A549 (cell line): Measurements from ENCODE around the gene MYH7B. TPM values are rescaled to one million over a fixed set of nuclear protein-coding genes. Genes with fewer than 3 reads are reported as not detected.

Source experiments
- ATAC-seq, 2 experiments: fragments of 200-7000 bp in 1 of 2; fragments of >200 bp in 1 of 2; cut with Nextera tagmentation in 1 of 2; cut with Tn5 transposase in 1 of 2; 3 replicates each; pipeline versions ENCODE4 v1.8.0 to v1.9.1; 2018 to 2020; ENCODE audit warnings: mild to moderate bottlenecking in 1 of 2, moderate library complexity in 1 of 2
- CTCF ChIA-PET: fragments of 300-600 bp; sonication (Branson Sonifier 250); formaldehyde crosslinking; extraction: SDS; loops from one replicate; lab custom pipeline; 2021; ENCODE audit warnings: antibody characterized with exemption, inconsistent platforms; lab: Yijun Ruan, JAX
- POLR2A ChIA-PET: fragments of 350-600 bp; formaldehyde crosslinking; extraction: SDS; loops from one replicate; lab custom pipeline; 2021; ENCODE audit warnings: antibody characterized with exemption, inconsistent platforms; lab: Yijun Ruan, JAX
- DNase-seq, 2 experiments: peaks; one replicate each; pipeline versions ENCODE4 v3.0.0 to v3.0.0-alpha.2; 2011 to 2016; ENCODE audit warnings: low read depth in 1 of 2, low spot score in 1 of 2
- FAIRE-seq: peaks from 2 replicates; lab custom pipeline; 2011; peaks lifted over from hg19 to GRCh38; lab: Jason Lieb, UNC
- H3K27ac ChIP-seq, 2 experiments: fragments of >200 bp; sonication (Bioruptor Twin); formaldehyde crosslinking; 3 replicates each; pipeline ENCODE4 v1.5.1; 2016 to 2017
- H3K4me1 ChIP-seq: fragments of >200 bp; sonication (Bioruptor Twin); formaldehyde crosslinking; 3 replicates; pipeline ENCODE4 v1.6.1; 2016
- H3K4me2 ChIP-seq: fragments of >200 bp; sonication (Bioruptor Twin); formaldehyde crosslinking; 3 replicates; pipeline ENCODE4 v1.6.1; 2016
- H3K4me3 ChIP-seq: fragments of >200 bp; sonication (Bioruptor Twin); formaldehyde crosslinking; 3 replicates; pipeline ENCODE4 v1.5.1; 2016
- H3K9me3 ChIP-seq: fragments of >200 bp; sonication (Bioruptor Twin); formaldehyde crosslinking; 3 replicates; pipeline ENCODE4 v1.6.1; 2016
- CBX2 ChIP-seq: fragments of 200-600 bp; sonication (generic); IDR thresholded peaks from 2 replicates; pipeline ENCODE4 v1.6.1; 2016; ENCODE audit warnings: low read depth, mild to moderate bottlenecking, borderline replicate concordance
- CEBPB ChIP-seq, 2 experiments: fragments of >200 bp in 1 of 2; sonication (Bioruptor Twin) in 1 of 2; formaldehyde crosslinking in 1 of 2; IDR thresholded peaks; 2 replicates each; pipeline ENCODE4 v1.6.1; 2012 to 2016
- CTCF ChIP-seq: fragments of >200 bp; sonication (Bioruptor Twin); formaldehyde crosslinking; IDR thresholded peaks from 3 replicates; pipeline ENCODE4 v1.5.1; 2016
- EHF ChIP-seq: fragments of 250-450 bp; sonication (Bioruptor Pico); IDR thresholded peaks from 2 replicates; pipeline ENCODE4 v1.5.0; 2020; ENCODE audit warnings: mild to moderate bottlenecking
- ESRRA ChIP-seq: fragments of 150-350 bp; IDR thresholded peaks from 2 replicates; pipeline ENCODE4 v1.6.1; 2014; ENCODE audit warnings: mild to moderate bottlenecking, low read length, borderline replicate concordance
- GATA3 ChIP-seq: IDR thresholded peaks from 2 replicates; pipeline ENCODE4 v1.6.1; 2012; ENCODE audit warnings: borderline replicate concordance
- HEYL ChIP-seq: fragments of 250-450 bp; sonication (Bioruptor Pico); IDR thresholded peaks from 2 replicates; pipeline ENCODE4 v1.8.0; 2021; ENCODE audit warnings: mild to moderate bottlenecking, moderate library complexity
- HOXB13 ChIP-seq: fragments of 250-450 bp; sonication (Bioruptor Pico); IDR thresholded peaks from 2 replicates; pipeline ENCODE4 v1.5.0; 2020; ENCODE audit warnings: low read depth, mild to moderate bottlenecking, moderate library complexity
- HOXB5 ChIP-seq: fragments of 250-450 bp; sonication (Bioruptor Pico); IDR thresholded peaks from 2 replicates; pipeline ENCODE4 v1.5.0; 2020; ENCODE audit warnings: mild to moderate bottlenecking, moderate library complexity
- KDM1A ChIP-seq: fragments of 200-600 bp; sonication (generic); IDR thresholded peaks from 2 replicates; pipeline ENCODE4 v1.6.1; 2016; ENCODE audit warnings: low read depth, mild to moderate bottlenecking
- KDM5A ChIP-seq: fragments of 200-600 bp; sonication (generic); IDR thresholded peaks from 2 replicates; pipeline ENCODE4 v1.6.1; 2016; ENCODE audit warnings: antibody characterized with exemption, mild to moderate bottlenecking
- NFE2L2 ChIP-seq: fragments of 150-350 bp; conservative IDR thresholded peaks from 2 replicates; pipeline ENCODE4 v1.6.1; 2014; ENCODE audit warnings: low read length
- NPAS2 ChIP-seq: fragments of 250-450 bp; sonication (Bioruptor Pico); IDR thresholded peaks from 2 replicates; pipeline ENCODE4 v1.8.0; 2022; ENCODE audit warnings: mild to moderate bottlenecking, moderate library complexity, borderline replicate concordance
- PBX3 ChIP-seq: IDR thresholded peaks from 2 replicates; pipeline ENCODE4 v1.6.1; 2012
- POLR2A ChIP-seq: IDR thresholded peaks from 2 replicates; pipeline ENCODE4 v1.6.1; 2012; ENCODE audit warnings: mild to moderate bottlenecking, low read length
- RARB ChIP-seq: fragments of 250-450 bp; sonication (Bioruptor Pico); IDR thresholded peaks from 2 replicates; pipeline ENCODE4 v1.8.0; 2021; ENCODE audit warnings: mild to moderate bottlenecking, moderate library complexity
- RNF2 ChIP-seq: fragments of 200-600 bp; sonication (generic); IDR thresholded peaks from 2 replicates; pipeline ENCODE4 v1.6.1; 2016; ENCODE audit warnings: low read depth, mild to moderate bottlenecking, antibody characterized with exemption, moderate library complexity, borderline replicate concordance
- SREBF2 ChIP-seq: fragments of 450-650 bp; IDR thresholded peaks from 2 replicates; pipeline ENCODE4 v1.6.1; 2014; ENCODE audit warnings: mild to moderate bottlenecking, moderate library complexity
- USF2 ChIP-seq: fragments of 450-650 bp; IDR thresholded peaks from 2 replicates; pipeline ENCODE4 v1.6.1; 2014; ENCODE audit warnings: antibody characterized with exemption
- ZSCAN20 ChIP-seq: fragments of 250-450 bp; sonication (Bioruptor Pico); IDR thresholded peaks from 2 replicates; pipeline ENCODE4 v1.8.0; 2022; ENCODE audit warnings: mild to moderate bottlenecking, moderate library complexity
- WGBS: methylation state at CpG from one replicate; pipeline ENCODE4 v1.1.6; 2017; ENCODE audit errors: missing lambda C conversion rate; 5-methylcytosine and 5-hydroxymethylcytosine counted together
- polyA plus RNA-seq, 4 experiments: library from polyadenylated mRNA; depleted of rRNA in 3 of 4; stranded (reverse); fragments of >200 nt; fragmentation: RNase III in 1 of 4; extraction: RNeasy Plus Mini Kit Qiagen cat#74134 plus additional on column Dnase treatment in 1 of 4; gene quantifications; 2 replicates in 3 of 4; 3 replicates in 1 of 4; pipeline ENCODE4 v1.2.3, GENCODE V29; 2011 to 2017
- TF ChIP-seq, protein P1 (sequence below): IDR thresholded peaks from 2 replicates; pipeline ENCODE4 v1.6.1; 2012
- TF ChIP-seq, protein P2 (sequence below): fragments of 250-450 bp; sonication (Bioruptor Pico); IDR thresholded peaks from 2 replicates; pipeline ENCODE4 v1.5.0; 2021; ENCODE audit warnings: mild to moderate bottlenecking, moderate library complexity, borderline replicate concordance

The MYH7B gene
- polyA plus RNA-seq, 2 of the 4 experiments (the other 2 are of a cell fraction): 0.03 to 0.23 TPM

- Histone ChIP-seq H3K4me2 (no peak overlapping the region), H3K4me1 (no peaks in the 10 kb centered on the region), H3K9me3 (no peaks in the 10 kb centered on the region), H3K4me3 (no peak overlapping the region), H3K27ac (no peak overlapping the region)
- ChIA-PET CTCF (interaction anchor here (0.9 to 3.9 kb wide), 3 partner anchors 12 to 112 kb away, joined by 3 to 19 read pairs (median 16); partner anchors contain the start of genes GGT7, GSS and MYH7B), POLR2A (interaction anchor here (0.5 kb wide), 1 partner anchor 118 kb away, joined by 3 read pairs; no protein-coding TSS in a partner anchor)
- TF ChIP-seq EHF (no peak), CBX2 (no peak), RNF2 (no peak), GATA3 (no peak), ZSCAN20 (no peak), SREBF2 (no peak), NFE2L2 (no peak), PBX3 (no peak), CTCF (no peak), HEYL (no peak), KDM5A (no peak), ESRRA (no peak), HOXB5 (no peak), HOXB13 (CRISPR knock-in tag) (no peak), CEBPB (IDR thresholded peaks at IDR 0.05) (no peak), USF2 (no peak), RARB (no peak), POLR2A (no peak)
- TF ChIP-seq, protein P1, sequence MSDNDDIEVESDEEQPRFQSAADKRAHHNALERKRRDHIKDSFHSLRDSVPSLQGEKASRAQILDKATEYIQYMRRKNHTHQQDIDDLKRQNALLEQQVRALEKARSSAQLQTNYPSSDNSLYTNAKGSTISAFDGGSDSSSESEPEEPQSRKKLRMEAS: no peak
- 66% methylated on average over 7 of the region's 7 CpGs for WGBS
- ATAC-seq (no peak), FAIRE-seq (no peak), DNase-seq (no peak)
Observed at GRCh38 chr20:34968042-34968775, 12.5 kb downstream of the MYH7B start.

DNA sequence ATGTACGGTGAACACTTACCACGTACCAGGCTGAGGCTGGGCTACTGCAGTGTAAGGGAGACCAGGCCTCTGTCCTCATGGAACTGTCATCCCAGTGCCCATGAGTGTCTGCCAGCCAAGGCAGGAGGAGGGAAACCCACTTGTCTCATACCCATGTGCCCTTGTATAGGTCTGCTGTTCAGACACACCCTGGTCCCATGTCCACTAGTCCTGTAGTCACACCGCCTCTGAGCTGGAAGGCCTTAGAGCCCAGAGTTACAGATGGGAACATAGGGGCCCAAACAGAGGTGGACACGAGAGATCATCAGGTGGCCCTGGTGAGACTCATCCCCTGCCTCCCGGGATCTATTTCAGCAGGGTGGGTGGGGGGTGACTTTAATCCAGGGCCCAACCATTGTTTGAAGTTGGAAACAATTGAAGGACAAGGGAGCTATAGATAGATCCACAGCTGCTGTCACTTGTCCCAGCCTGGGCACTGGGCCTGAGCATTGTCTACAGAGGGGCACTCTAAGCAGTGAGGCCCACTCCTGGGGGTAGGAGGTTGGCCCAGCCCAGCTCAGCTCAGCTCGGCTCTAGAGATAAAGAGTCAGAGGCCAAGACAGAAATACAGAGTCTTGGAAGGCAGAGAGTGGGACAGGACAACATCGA, 14.6 kb downstream of the MYH7B start:
- CTCF ChIA-PET: interaction anchor here (0.6 to 1.4 kb wide), 5 partner anchors 14 to 478 kb away, joined by 3 to 5 read pairs (median 4); partner anchors contain the start of gene GGT7
- POLR2A ChIA-PET: interaction anchor here (1.4 kb wide), 1 partner anchor 14 kb away, joined by 3 read pairs; no protein-coding TSS in a partner anchor
- ATAC-seq: no peak

More for the DNA sequence above, 14.6 kb downstream of the MYH7B start:
- no peaks in the 10 kb centered on the region for H3K4me1 ChIP-seq
- TF ChIP-seq, protein P2, sequence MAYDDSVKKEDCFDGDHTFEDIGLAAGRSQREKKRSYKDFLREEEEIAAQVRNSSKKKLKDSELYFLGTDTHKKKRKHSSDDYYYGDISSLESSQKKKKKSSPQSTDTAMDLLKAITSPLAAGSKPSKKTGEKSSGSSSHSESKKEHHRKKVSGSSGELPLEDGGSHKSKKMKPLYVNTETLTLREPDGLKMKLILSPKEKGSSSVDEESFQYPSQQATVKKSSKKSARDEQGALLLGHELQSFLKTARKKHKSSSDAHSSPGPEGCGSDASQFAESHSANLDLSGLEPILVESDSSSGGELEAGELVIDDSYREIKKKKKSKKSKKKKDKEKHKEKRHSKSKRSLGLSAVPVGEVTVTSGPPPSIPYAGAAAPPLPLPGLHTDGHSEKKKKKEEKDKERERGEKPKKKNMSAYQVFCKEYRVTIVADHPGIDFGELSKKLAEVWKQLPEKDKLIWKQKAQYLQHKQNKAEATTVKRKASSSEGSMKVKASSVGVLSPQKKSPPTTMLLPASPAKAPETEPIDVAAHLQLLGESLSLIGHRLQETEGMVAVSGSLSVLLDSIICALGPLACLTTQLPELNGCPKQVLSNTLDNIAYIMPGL (CRISPR knock-in tag): no peak
- TF ChIP-seq NPAS2 (CRISPR knock-in tag) (no peak), KDM1A (no peak)
- no peak overlapping the region for H3K27ac ChIP-seq
- H3K9me3 ChIP-seq: no peaks in the 10 kb centered on the region
- FAIRE-seq (no peak), DNase-seq (no peak)
- WGBS: 82% methylated on average over 7 of the region's 7 CpGs
- H3K4me2 ChIP-seq: no peak overlapping the region
- no peak overlapping the region for H3K4me3 ChIP-seq
